ACHN (cell line): ENCODE results near the gene MYB.

Experiments used
- DNase-seq: peaks from one replicate; pipeline ENCODE4 v3.0.0-alpha.2; 2015
- in situ Hi-C: cut with HindIII; loops from 2 replicates; pipeline ENCODE4 v1.10.0; 2017; ENCODE audit warnings: low sequenced_read_pairs, low pct_ligation_motif_present, low pct_unique_long_range_greater_than_20kb

The MYB gene

DNA sequence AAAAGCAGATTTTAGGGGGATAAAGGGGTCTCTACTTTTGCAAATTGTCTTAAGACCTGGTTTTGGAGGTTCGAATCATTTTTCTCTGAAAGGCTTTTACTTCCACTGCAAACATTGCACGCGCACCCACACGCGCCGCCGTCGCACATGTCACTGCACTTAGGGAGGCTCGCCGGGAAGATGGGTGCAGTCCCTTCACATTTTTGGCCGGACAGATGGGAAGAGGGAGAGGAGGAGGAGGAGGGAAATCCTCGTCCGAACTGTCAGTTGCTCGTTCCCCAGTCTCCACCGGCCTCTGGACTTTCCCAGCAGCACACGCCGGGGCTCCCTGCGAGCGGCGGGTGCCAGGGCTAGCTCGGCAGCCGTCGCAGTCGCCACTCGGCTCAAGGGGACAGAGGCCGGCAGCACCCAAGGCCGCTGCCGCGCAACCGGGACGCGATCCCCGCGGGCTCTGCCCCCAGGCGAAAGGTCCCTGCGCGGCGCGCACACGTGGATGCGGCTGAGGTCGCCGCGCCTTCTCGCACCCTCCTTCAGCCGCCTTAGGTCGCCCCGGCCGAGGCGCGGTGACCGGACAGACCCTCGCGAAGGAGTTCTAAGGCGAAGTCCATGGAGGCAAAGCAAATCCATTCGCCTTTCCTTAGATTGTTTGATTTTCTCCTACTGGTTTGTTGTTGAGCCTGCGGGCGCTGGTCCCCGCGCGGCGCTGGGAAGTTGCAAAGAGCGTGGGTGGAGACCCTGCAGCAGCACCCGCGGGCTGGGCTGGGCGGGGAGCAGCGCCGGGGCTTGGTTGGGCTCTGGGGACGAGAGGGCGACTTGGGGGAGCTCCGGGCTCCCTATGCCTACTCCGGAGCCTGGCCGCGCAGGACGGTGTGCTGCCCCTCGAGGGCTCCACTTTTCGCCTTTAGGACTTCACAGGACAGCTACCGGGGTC, 1.2 kb downstream of the MYB start:
- no peak for DNase-seq
- in situ Hi-C loops: no loop called here

DNA sequence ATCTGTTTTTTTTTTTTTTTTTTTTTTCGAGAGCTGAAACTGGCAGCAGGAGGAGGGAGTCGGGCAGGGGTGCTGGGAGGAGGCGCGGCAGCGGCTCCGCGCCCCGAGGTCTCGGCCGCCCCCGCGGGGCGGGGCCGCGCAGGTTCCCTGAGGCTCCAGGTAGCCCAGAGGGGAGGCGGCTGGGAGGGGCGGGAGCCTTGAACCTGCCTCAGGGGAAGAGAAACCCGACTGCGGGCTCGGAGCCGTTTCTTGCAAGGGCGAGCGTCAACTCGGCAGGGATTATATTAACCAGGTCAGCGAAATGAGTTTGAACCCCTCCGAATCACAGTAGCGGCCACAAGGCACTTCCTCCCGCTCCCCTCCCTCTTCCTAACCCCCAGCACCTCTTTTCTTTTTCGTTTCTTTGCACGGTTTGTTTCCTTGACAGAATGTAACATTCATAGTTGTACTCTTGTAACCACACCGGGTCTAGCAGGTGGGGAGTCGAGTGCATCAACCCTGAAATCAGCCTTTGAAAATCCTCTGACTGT, 2.0 kb downstream of the MYB start:
- in situ Hi-C loops: no loop called here
- DNase-seq: no peak

DNA sequence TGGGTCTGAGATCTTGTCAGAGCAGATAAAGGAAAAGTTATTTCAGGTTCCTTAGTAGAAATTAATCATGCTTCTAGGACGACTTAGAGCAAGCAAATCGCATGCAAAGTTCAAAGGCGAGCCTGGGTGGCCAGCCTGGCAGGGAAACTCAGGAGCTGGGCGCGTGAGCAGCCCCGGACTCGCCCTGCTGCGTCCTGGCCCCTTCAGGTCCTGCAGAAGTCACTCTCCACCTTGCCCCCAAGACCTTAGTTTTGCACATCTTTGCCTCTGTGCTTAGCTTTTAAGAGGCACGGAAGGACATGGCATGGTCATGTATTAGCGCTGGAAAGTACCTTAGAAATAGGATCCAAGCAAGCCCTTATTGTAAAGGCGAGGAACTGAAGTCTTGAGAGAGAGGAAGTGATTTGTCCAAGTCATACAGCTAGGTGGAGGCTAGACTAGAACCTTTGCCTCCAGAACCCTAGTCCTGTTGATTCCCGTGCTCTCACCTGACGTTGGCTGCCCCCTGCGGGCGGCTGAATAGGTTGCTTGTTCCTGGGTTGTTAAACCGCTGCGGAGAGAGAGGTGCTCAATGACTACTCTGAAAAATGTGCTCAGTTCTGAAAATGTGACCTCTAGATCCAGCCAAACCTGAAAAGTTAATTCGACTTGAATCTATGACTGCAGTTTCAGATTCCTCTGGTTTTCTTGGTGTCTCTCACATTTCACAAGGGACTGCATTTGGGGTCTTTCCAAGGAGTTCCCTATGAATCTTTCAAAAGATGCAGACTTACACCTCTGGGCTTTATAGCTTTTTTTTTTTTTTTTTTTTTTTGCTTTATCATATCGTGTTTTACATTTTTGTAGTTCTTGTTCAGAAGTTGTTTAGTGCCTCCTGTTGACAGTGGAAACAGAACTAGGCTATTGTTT, 2.7 kb downstream of the MYB start:
- peak; percentile 62 for DNase-seq
- in situ Hi-C loops: no loop called here

DNA sequence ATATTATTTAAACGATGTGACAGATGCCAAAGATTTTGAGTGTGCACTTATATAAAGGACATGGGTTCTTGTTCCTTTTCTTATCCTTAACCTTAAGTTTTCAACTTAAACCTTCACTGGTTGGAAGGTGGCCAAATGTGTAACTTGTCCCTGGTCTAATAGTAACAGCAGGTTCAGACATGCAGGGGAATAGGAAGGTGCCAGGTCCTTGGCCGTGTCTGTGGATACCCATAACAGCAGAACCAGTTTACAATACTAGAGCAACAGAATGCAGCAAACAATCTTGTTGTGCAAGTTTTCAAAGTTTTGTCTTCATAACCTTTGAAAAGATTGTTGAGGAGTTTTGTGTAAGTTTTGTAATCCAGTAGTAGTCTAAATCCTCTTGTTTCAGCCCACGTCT, 4.4 kb downstream of the MYB start:
- in situ Hi-C loops: no loop called here
- no peak for DNase-seq

DNA sequence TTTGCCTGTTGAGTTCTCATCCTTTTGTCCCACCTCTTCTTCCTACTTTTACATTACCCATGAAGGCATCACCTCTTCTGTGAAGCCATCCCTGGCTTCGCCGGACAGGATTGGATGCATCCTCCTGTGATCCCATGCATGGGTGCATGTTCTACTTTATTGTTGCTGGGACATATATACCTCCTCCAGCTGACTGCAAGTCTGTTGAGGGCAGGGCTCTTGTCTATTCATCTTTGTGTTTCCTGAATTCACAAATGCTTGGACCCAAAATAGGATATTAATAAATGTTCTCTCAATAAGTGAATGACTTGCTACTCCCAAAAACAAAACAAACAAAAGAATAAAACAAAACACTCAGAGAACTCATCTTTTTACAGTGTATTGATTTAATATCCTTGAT, 5.1 kb downstream of the MYB start:
- in situ Hi-C loops: no loop called here
- no peak for DNase-seq

DNA sequence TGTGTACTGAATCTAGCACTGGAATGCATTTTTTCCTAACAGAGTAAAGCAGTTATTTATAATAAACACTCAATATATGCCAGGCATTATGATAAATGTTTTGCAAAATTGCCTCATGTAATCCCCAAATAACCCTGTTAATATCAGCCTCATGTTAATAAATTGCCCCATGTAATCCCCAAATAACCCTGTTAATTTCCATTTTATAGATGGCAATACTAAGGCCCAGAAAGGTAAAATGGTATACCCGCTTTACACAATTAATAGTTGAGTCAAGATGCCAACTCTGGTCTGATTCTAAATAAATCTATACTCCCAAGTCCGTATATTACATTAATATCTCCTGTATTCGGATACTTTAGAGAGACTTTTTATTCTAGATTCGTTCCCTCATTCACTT, 6.3 kb downstream of the MYB start:
- DNase-seq: no peak
- in situ Hi-C loops: no loop called here

DNA sequence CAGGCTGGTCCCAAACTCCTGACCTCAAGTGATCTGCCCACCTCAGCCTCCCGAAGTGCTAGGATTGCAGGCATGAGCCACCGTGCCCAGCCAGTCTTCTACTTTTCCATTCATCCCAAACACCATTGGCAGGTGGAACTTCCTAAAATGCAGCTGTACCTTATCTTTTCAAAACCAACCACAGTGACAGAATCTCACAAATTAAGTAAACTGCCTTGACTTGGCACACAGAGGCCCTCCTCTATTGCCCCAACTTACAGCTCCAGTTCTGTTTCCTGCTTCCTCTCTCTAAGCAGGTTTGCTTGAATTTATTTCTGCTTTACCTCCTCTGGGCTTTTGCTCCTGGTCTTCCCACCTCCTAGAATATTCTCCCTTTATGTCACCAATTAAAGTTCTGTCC, 7.6 kb downstream of the MYB start:
- in situ Hi-C loops: no loop called here
- DNase-seq: no peak

DNA sequence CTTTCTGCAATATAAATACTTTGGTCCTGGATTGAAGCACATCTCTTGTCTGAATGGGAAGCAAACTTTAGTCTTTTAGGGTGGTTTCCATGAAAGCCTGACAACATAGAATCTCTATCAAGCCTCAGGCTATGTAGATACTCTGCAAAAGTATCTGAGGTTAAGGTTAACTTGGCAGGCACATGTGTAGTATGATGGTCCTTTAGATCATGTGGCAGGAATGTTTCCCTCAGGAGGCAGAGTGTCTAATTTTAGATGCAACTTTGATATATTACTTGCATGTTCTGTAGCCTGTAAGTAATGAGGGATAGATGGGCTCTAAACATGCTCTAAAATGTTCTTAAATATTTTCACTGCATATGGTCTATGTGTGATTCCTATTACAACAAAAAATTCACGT, 8.2 kb downstream of the MYB start:
- no peak for DNase-seq
- in situ Hi-C loops: no loop called here

DNA sequence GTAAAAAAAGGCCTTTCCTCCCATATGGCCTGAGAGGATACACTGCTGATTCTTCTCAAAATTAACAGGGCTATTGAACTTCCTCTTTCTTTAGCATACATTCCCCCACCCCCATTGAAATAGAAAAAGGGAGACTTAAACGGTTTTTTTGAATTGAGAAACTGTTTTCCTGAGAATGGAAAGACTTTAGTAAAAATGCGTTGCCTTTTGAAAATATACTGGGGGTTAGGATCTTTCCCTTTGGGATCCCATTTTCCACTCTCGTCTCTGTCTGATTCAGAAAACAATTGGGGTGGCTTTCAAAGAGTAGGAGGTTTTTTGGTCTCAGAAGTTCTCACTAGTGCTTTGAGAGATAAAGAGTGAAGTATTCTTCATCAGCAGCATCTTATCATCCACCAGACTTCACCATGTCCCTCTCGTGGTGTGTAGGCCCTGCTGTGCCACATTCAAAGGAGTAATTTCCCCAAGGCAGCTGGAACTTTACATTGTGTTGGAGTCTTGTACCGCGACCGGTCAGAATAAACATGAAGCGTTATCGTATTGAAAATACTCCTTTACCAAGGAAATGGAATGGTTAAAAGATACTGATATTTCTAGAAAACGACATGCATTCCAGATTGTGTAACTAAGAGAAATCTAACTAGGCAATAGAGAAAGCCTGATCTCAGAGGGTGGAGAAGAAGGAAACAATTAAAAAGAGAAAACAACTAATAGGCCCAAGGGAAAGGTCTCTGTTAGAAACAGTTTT, 10.6 kb downstream of the MYB start:
- in situ Hi-C loops: no loop called here
- DNase-seq: no peak

DNA sequence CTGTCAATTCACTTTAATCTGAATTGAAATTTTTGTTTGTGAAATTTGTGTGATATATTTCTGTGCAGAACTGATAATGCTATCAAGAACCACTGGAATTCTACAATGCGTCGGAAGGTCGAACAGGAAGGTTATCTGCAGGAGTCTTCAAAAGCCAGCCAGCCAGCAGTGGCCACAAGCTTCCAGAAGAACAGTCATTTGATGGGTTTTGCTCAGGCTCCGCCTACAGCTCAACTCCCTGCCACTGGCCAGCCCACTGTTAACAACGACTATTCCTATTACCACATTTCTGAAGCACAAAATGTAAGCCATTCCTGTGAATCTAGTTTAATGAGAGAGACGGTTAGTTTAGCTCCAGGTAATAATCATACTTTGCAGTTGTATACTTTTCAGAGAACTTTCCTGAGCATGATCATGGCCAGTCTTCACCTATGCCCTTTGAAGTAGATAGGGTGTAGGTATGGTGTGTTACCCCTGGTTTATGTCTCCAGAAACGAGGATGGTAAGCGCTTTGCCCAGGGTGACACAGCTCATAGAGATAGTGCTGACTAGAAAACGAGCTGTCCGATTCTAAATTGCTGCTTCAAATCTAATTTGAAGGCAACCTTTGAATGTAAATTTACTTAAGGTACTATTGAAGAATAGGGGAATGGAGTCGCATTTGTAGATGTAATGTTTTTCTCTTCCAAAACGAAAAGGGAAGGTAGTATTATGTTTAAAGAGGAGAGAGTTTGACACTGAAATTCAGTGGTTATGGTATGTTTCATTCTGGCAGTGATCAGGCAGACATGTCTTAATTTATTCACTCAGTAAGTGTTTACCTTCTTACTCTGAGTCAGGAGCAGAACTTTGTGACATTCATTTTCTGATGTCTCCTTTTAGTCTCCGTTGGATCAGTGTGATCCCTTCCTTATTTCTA, 11.4 kb downstream of the MYB start:
- in situ Hi-C loops: no loop called here
- no peak for DNase-seq

DNA sequence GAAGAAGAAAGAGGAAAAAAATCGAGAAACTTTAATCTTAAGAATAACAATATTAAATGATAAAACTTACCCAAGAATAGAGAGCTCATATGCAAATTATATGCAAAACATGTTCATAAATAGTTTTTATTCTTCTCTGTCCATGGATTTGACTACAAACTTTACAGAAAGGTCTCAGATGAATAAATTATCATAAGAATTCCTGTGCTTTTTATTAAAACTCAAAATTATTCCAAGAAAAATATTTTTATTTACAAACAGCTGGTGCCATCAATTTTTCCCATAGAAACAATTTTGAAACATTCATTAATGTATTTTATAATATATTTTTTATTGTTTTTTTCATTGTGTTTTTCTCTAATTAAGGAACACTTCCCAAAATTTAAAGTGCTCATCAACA, 12.1 kb downstream of the MYB start:
- no peak for DNase-seq
- in situ Hi-C loops: no loop called here

DNA sequence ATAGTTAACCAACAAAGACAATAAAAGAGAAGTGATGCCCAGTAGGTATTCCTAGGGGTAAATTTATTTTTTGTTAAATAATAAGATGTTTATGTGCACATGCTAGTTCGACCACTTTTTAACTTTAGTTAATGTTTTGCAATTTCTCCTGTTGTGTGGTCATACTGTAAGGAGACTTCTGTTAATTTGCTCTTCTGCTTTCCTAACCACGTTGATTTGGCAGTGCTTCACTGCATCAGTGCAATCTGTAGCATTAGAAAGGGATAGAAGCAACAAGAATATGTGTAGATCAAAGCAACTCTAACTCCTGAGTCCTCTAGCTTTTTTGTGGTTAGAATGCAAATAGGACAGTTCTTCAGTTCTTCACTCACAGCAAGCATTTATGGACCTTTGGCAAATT, 13.9 kb downstream of the MYB start:
- no peak for DNase-seq
- in situ Hi-C loops: no loop called here

DNA sequence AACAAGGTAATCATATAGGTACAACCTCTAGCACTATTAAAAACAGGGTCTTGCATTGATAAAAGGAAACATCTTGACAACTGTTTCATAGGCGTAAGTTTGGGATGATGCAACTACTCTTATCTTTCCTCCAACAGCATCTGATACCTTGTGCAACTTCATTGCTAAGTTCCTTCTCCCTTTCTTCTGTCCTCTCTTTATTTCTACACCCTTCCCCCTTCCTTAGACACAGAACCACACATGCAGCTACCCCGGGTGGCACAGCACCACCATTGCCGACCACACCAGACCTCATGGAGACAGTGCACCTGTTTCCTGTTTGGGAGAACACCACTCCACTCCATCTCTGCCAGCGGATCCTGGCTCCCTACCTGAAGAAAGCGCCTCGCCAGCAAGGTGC, 14.4 kb downstream of the MYB start:
- no peak for DNase-seq
- in situ Hi-C loops: no loop called here

DNA sequence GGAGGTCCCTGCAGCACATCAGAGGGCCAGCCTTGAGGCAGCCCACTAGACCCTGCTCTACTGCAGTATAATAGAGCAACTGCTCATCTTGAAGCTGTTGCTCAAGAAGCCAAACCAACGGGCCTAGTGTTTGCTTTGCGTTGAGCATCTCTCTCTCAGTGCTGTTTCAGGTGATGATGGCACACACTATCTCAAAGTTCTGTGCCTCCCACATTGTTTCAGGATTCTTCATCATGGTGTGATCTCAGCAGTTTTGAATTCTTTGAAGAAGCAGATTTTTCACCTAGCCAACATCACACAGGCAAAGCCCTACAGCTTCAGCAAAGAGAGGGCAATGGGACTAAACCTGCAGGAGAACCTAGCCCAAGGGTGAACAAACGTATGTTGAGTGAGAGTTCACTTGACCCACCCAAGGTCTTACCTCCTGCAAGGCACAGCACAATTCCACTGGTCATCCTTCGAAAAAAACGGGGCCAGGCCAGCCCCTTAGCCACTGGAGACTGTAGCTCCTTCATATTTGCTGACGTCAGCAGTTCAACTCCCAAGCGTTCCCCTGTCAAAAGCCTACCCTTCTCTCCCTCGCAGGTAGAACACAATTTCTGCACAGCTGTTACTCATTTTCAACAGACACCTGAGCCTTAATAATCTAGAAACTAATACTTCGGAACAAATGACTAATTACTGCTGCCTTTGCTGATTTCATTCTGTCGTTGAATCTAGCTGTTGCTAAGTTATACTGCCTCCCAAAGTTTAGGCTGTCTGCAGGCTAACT, 15.8 kb downstream of the MYB start:
- in situ Hi-C loops: no loop called here
- DNase-seq: no peak

DNA sequence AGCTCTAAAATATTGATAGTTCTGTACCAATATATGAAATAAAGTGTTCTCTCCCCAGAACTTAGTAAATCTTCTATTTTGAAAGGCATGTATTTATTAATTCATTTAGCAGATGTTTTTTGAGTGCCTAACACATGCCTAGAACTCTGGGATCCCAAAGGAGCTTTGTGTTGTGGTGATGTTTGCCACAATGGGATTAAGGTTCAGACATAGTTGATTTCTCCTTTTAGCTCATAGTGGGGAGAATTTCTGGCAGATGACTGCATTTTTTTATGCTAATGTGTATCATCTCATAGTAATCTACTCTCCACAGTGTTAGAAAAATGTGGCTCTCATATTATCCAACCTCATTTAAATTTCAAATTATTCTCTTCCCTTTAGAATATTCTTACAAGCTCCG, 21.7 kb downstream of the MYB start:
- in situ Hi-C loops: no loop called here
- DNase-seq: no peak

DNA sequence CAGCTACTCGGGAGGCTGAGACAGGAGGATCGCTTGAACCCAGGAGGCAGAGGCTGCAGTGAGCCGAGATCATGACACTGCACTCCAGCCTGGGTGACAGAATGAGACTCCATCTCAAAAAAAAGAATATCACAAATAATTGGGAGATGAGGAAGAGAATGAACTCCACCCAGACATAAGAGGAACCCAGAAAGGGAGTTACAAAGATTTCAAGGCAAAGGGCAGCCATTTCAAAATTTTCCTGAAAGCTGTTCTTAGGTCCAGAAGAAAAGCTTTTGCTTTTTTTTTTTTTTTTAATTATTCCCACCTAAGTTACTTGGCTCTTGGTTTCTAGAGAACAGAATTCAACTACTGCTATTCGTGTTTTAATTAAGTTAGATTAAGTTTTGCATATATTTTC, 23.8 kb downstream of the MYB start:
- in situ Hi-C loops: no loop called here
- no peak for DNase-seq

DNA sequence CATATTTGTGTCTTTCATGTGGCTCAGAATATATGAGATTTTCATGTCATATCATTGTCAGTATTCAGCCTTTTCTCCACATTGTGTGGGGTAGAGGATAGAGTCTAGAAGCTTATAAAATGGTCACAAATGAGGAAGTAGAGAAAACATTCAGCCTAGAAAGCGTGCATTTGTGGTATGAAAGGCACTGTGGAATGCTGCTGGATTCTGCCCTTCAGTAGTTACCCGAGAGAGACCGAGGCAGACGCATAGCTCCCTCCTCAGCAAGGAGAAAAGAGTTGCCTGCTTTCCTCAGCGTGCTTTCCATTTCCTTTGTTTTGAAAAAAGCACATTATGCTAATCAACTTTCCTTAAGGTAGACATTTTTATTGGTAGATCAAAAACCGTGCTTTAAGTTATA, 28.7 kb downstream of the MYB start:
- DNase-seq: no peak
- in situ Hi-C loops: no loop called here
